ENCODE results near the gene CFAP54. TPM values are rescaled to one million over a fixed set of nuclear protein-coding genes. Genes with fewer than 3 reads are reported as not detected.
A peak's percentile ranks its signal among the peaks of the same experiment; 100 is the strongest.

Gene CFAP54
- total and polyA plus RNA-seq, 2 donors (not counting 1 experiment from before 2014, with no cell fraction given): 0.93 to 7.1 TPM

- H3K36me3 ChIP-seq (ENCODE audit: control insufficient read depth, insufficient read depth, low read length): no peaks in the 10 kb centered on the region
- TF ChIP-seq CTCF (conservative IDR thresholded peaks at IDR 0.05 in 1 of 2, IDR thresholded peaks at IDR 0.05 in 1 of 2; ENCODE audit: low read depth in 1 of 2, low read length in 2 of 2) (no peak), EZH2 (IDR thresholded peaks at IDR 0.05; ENCODE audit: low read length, missing control alignments) (no peak)
- no peaks in the 10 kb centered on the region for H3K9me3 ChIP-seq (ENCODE audit: control insufficient read depth, insufficient read depth, low read depth, low read length)
- no peak overlapping the region for H3K4me3 ChIP-seq (replicated peaks in 1 of 4; ENCODE audit: control extremely low read depth in 1 of 4, insufficient read depth in 1 of 4, low read depth in 3 of 4, low read length in 4 of 4)
- H3K27me3 ChIP-seq (ENCODE audit: control insufficient read depth, insufficient read depth, low read length): no peaks in the 10 kb centered on the region
- no peaks in the 10 kb centered on the region for H4K20me1 ChIP-seq (ENCODE audit: control insufficient read depth, extremely low read depth, insufficient read depth, low read length)
- no peak overlapping the region for H3K9ac ChIP-seq (ENCODE audit: insufficient read depth, low read length)
- no peak overlapping the region for H2AFZ ChIP-seq (ENCODE audit: low read length)
- H3K79me2 ChIP-seq (ENCODE audit: control insufficient read depth, insufficient read depth, low read length): no peaks in the 10 kb centered on the region
- no peak overlapping the region for H3K27ac ChIP-seq (ENCODE audit: insufficient read depth, low read length)
- DNase-seq (ENCODE audit: low read depth in 2 of 2): no peak
- no peaks in the 10 kb centered on the region for H3K4me1 ChIP-seq (ENCODE audit: control insufficient read depth, extremely low read depth, insufficient read depth, low read length)
- H3K4me2 ChIP-seq (ENCODE audit: extremely low read depth, insufficient read depth, low read length): no peak overlapping the region
Observed at GRCh38 chr12:96687719-96688118, 198.3 kb downstream of the CFAP54 start.

GRCh38 chr12:96698521-96698920 is 209.1 kb downstream of the CFAP54 start:
- Histone ChIP-seq H3K36me3 (ENCODE audit: control insufficient read depth, insufficient read depth, low read length) (no peaks in the 10 kb centered on the region), H3K27me3 (ENCODE audit: control insufficient read depth, insufficient read depth, low read length) (no peaks in the 10 kb centered on the region), H3K79me2 (ENCODE audit: control insufficient read depth, insufficient read depth, low read length) (no peaks in the 10 kb centered on the region), H3K27ac (ENCODE audit: insufficient read depth, low read length) (no peak overlapping the region), H3K4me1 (ENCODE audit: control insufficient read depth, extremely low read depth, insufficient read depth, low read length) (no peaks in the 10 kb centered on the region), H2AFZ (ENCODE audit: low read length) (no peak overlapping the region), H4K20me1 (ENCODE audit: control insufficient read depth, extremely low read depth, insufficient read depth, low read length) (no peaks in the 10 kb centered on the region), H3K4me2 (ENCODE audit: extremely low read depth, insufficient read depth, low read length) (no peak overlapping the region), H3K9ac (ENCODE audit: insufficient read depth, low read length) (no peak overlapping the region), H3K9me3 (ENCODE audit: control insufficient read depth, insufficient read depth, low read depth, low read length) (no peaks in the 10 kb centered on the region), H3K4me3 (replicated peaks in 1 of 4; ENCODE audit: control extremely low read depth in 1 of 4, insufficient read depth in 1 of 4, low read depth in 3 of 4, low read length in 4 of 4) (no peak overlapping the region)
- DNase-seq (ENCODE audit: low read depth in 2 of 2): no peak
- no peak for TF ChIP-seq EZH2 (IDR thresholded peaks at IDR 0.05; ENCODE audit: low read length, missing control alignments)
- TF ChIP-seq CTCF (conservative IDR thresholded peaks at IDR 0.05 in 1 of 2, IDR thresholded peaks at IDR 0.05 in 1 of 2; ENCODE audit: low read depth in 1 of 2, low read length in 2 of 2): peak in 1 of 2 donors; percentile 16

- no peaks in the 10 kb centered on the region for H4K20me1 ChIP-seq (ENCODE audit: control insufficient read depth, extremely low read depth, insufficient read depth, low read length)
- H3K9ac ChIP-seq (ENCODE audit: insufficient read depth, low read length): no peak overlapping the region
- H3K9me3 ChIP-seq (ENCODE audit: control insufficient read depth, insufficient read depth, low read depth, low read length): no peaks in the 10 kb centered on the region
- no peak overlapping the region for H3K27ac ChIP-seq (ENCODE audit: insufficient read depth, low read length)
- H3K4me3 ChIP-seq (replicated peaks in 1 of 4; ENCODE audit: control extremely low read depth in 1 of 4, insufficient read depth in 1 of 4, low read depth in 3 of 4, low read length in 4 of 4): no peak overlapping the region
- no peaks in the 10 kb centered on the region for H3K36me3 ChIP-seq (ENCODE audit: control insufficient read depth, insufficient read depth, low read length)
- no peak overlapping the region for H3K4me2 ChIP-seq (ENCODE audit: extremely low read depth, insufficient read depth, low read length)
- no peaks in the 10 kb centered on the region for H3K4me1 ChIP-seq (ENCODE audit: control insufficient read depth, extremely low read depth, insufficient read depth, low read length)
- no peak for TF ChIP-seq CTCF (conservative IDR thresholded peaks at IDR 0.05 in 1 of 2, IDR thresholded peaks at IDR 0.05 in 1 of 2; ENCODE audit: low read depth in 1 of 2, low read length in 2 of 2)
- TF ChIP-seq EZH2 (IDR thresholded peaks at IDR 0.05; ENCODE audit: low read length, missing control alignments): no peak
- H3K27me3 ChIP-seq (ENCODE audit: control insufficient read depth, insufficient read depth, low read length): no peaks in the 10 kb centered on the region
- H2AFZ ChIP-seq (ENCODE audit: low read length): no peak overlapping the region
- no peaks in the 10 kb centered on the region for H3K79me2 ChIP-seq (ENCODE audit: control insufficient read depth, insufficient read depth, low read length)
- no peak for DNase-seq (ENCODE audit: low read depth in 2 of 2)
Observed at GRCh38 chr12:96698965-96699364, 209.6 kb downstream of the CFAP54 start.

All from fibroblast of lung (primary cell).